ENCODE measurements around the gene JAG1.

DNA sequence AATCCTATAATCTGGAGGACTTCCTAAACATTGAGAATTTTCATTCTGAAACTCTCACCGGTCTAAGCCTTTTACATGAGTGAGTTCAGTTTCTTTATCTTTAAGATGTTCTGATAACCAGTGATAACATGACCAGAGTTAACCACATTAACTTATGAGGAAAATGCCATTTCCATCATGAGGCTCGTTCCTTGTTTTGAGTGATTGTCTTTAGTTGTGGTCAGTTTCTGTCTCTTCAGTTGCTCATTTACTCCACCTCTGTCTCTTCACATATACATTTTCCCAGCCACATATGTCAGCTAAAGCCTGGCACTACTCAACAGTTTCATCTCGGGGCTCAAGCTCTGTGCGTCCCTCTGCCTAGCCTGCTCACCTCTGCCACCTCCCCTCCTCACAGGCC, 70.4 kb downstream of the JAG1 start:
- TF ChIP-seq, protein P1, sequence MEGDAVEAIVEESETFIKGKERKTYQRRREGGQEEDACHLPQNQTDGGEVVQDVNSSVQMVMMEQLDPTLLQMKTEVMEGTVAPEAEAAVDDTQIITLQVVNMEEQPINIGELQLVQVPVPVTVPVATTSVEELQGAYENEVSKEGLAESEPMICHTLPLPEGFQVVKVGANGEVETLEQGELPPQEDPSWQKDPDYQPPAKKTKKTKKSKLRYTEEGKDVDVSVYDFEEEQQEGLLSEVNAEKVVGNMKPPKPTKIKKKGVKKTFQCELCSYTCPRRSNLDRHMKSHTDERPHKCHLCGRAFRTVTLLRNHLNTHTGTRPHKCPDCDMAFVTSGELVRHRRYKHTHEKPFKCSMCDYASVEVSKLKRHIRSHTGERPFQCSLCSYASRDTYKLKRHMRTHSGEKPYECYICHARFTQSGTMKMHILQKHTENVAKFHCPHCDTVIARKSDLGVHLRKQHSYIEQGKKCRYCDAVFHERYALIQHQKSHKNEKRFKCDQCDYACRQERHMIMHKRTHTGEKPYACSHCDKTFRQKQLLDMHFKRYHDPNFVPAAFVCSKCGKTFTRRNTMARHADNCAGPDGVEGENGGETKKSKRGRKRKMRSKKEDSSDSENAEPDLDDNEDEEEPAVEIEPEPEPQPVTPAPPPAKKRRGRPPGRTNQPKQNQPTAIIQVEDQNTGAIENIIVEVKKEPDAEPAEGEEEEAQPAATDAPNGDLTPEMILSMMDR (IDR thresholded peaks at IDR 0.05; ENCODE audit: insufficient read depth, low read depth, low read length): no peak
- no peak for TF ChIP-seq EZH2 (IDR thresholded peaks at IDR 0.05; ENCODE audit: insufficient read depth, low read length)

Measured in astrocyte (in vitro differentiated cells and primary cell).